GM19395 (cell line): ENCODE results near the gene HAT1.
"Not testable (repeated sequence)": the region's sequence is repeated elsewhere in the genome, so short reads cannot be mapped to it uniquely, and the experiment has no call there.

Experiments used
- ATAC-seq: cut with Tn5 transposase; IDR thresholded peaks from one replicate; pipeline ENCODE4 v1.9.1; 2021; ENCODE audit warnings: mild to moderate bottlenecking, moderate library complexity; ENCODE audit not compliant: unreplicated experiment

HAT1 gene

GRCh38 chr2:171922230-171923022, at the start of gene HAT1:
TSS of gene HAT1 (plus strand) at chr2:171922461. CDS start at chr2:171922501, 40 bp downstream.
- ATAC-seq: peak; percentile 96

GRCh38 chr2:171874517-171874916, 47.7 kb upstream of the HAT1 start:
- ATAC-seq: no peak

- no peak for ATAC-seq
These were observed 47.3 kb upstream of the HAT1 start for GRCh38 chr2:171874963-171875362.

GRCh38 chr2:171878481-171878993, 43.7 kb upstream of the HAT1 start:
- no peak for ATAC-seq

GRCh38 chr2:171879865-171880264, 42.4 kb upstream of the HAT1 start:
- no peak for ATAC-seq

GRCh38 chr2:171880774-171881173, 41.5 kb upstream of the HAT1 start:
- ATAC-seq: no peak

- peak; percentile 71 for ATAC-seq
These were observed 40.0 kb upstream of the HAT1 start for GRCh38 chr2:171882089-171882769.

GRCh38 chr2:171883275-171883893, 38.9 kb upstream of the HAT1 start:
- ATAC-seq: no peak

GRCh38 chr2:171889333-171889732, 32.9 kb upstream of the HAT1 start:
- no peak for ATAC-seq

GRCh38 chr2:171889808-171890207, 32.5 kb upstream of the HAT1 start:
- no peak for ATAC-seq

- no peak for ATAC-seq
These were observed 29.0 kb upstream of the HAT1 start for GRCh38 chr2:171893196-171893823.

- peak; percentile 93 for ATAC-seq
These were observed 28.2 kb upstream of the HAT1 start, which contains the start of gene SLC25A12 for GRCh38 chr2:171893824-171894611. TSS of gene SLC25A12 (minus strand) at chr2:171894244. CDS start at chr2:171894214, 30 bp downstream.

- no peak for ATAC-seq
These were observed 27.7 kb upstream of the HAT1 start for GRCh38 chr2:171894612-171894947.

- no peak for ATAC-seq
These were observed 26.5 kb upstream of the HAT1 start for GRCh38 chr2:171895786-171896185.

GRCh38 chr2:171899623-171900282, 22.5 kb upstream of the HAT1 start:
- ATAC-seq: not testable (repeated sequence)

- no peak for ATAC-seq
These were observed 19.3 kb upstream of the HAT1 start for GRCh38 chr2:171902840-171903420.

GRCh38 chr2:171908235-171908634, 14.0 kb upstream of the HAT1 start:
- ATAC-seq: no peak

- no peak for ATAC-seq
These were observed 13.0 kb upstream of the HAT1 start for GRCh38 chr2:171909266-171909665.

- no peak for ATAC-seq
These were observed 11.8 kb upstream of the HAT1 start for GRCh38 chr2:171910494-171910893.
